A549 (cell line): ENCODE data around the gene SLC9A1. TPM values are rescaled to one million over a fixed set of nuclear protein-coding genes. Genes with fewer than 3 reads are reported as not detected.

Experiments used
- ATAC-seq, 2 experiments: fragments of 200-7000 bp in 1 of 2; fragments of >200 bp in 1 of 2; cut with Nextera tagmentation in 1 of 2; cut with Tn5 transposase in 1 of 2; 3 replicates each; pipeline versions ENCODE4 v1.8.0 to v1.9.1; 2018 to 2020; ENCODE audit warnings: mild to moderate bottlenecking in 1 of 2, moderate library complexity in 1 of 2
- CTCF ChIA-PET: fragments of 300-600 bp; sonication (Branson Sonifier 250); formaldehyde crosslinking; extraction: SDS; loops from one replicate; lab custom pipeline; 2021; ENCODE audit warnings: antibody characterized with exemption, inconsistent platforms; lab: Yijun Ruan, JAX
- POLR2A ChIA-PET: fragments of 350-600 bp; formaldehyde crosslinking; extraction: SDS; loops from one replicate; lab custom pipeline; 2021; ENCODE audit warnings: antibody characterized with exemption, inconsistent platforms; lab: Yijun Ruan, JAX
- DNase-seq, 2 experiments: peaks; one replicate each; pipeline versions ENCODE4 v3.0.0 to v3.0.0-alpha.2; 2011 to 2016; ENCODE audit warnings: low read depth in 1 of 2, low spot score in 1 of 2
- FAIRE-seq: peaks from 2 replicates; lab custom pipeline; 2011; peaks lifted over from hg19 to GRCh38; lab: Jason Lieb, UNC
- H3K27ac ChIP-seq, 2 experiments: fragments of >200 bp; sonication (Bioruptor Twin); formaldehyde crosslinking; 3 replicates each; pipeline ENCODE4 v1.5.1; 2016 to 2017
- H3K4me1 ChIP-seq: fragments of >200 bp; sonication (Bioruptor Twin); formaldehyde crosslinking; 3 replicates; pipeline ENCODE4 v1.6.1; 2016
- H3K4me2 ChIP-seq: fragments of >200 bp; sonication (Bioruptor Twin); formaldehyde crosslinking; 3 replicates; pipeline ENCODE4 v1.6.1; 2016
- H3K4me3 ChIP-seq: fragments of >200 bp; sonication (Bioruptor Twin); formaldehyde crosslinking; 3 replicates; pipeline ENCODE4 v1.5.1; 2016
- H3K9me3 ChIP-seq: fragments of >200 bp; sonication (Bioruptor Twin); formaldehyde crosslinking; 3 replicates; pipeline ENCODE4 v1.6.1; 2016
- ATOH8 ChIP-seq: fragments of 250-450 bp; sonication (Bioruptor Pico); IDR thresholded peaks from 2 replicates; pipeline ENCODE4 v1.5.0; 2020; ENCODE audit warnings: low read depth, mild to moderate bottlenecking, moderate library complexity
- CBX2 ChIP-seq: fragments of 200-600 bp; sonication (generic); IDR thresholded peaks from 2 replicates; pipeline ENCODE4 v1.6.1; 2016; ENCODE audit warnings: low read depth, mild to moderate bottlenecking, borderline replicate concordance
- CEBPB ChIP-seq, 2 experiments: fragments of >200 bp in 1 of 2; sonication (Bioruptor Twin) in 1 of 2; formaldehyde crosslinking in 1 of 2; IDR thresholded peaks; 2 replicates each; pipeline ENCODE4 v1.6.1; 2012 to 2016
- CHD4 ChIP-seq: fragments of 200-600 bp; sonication (generic); IDR thresholded peaks from 2 replicates; pipeline ENCODE4 v1.6.1; 2016; ENCODE audit warnings: antibody characterized with exemption, mild to moderate bottlenecking, borderline replicate concordance
- EP300 ChIP-seq, 2 experiments: fragments of >200 bp; sonication (Bioruptor Twin); formaldehyde crosslinking; IDR thresholded peaks; 2 replicates in 1 of 2; 3 replicates in 1 of 2; pipeline ENCODE4 v1.6.1; 2016 to 2017
- FOSB ChIP-seq: fragments of 250-450 bp; sonication (Bioruptor Pico); IDR thresholded peaks from 2 replicates; pipeline ENCODE4 v1.5.0; 2020; ENCODE audit warnings: mild to moderate bottlenecking, moderate library complexity
- FOSL2 ChIP-seq, 2 experiments: fragments of 450-650 bp in 1 of 2; fragments of >200 bp in 1 of 2; sonication (Bioruptor Twin) in 1 of 2; formaldehyde crosslinking; IDR thresholded peaks; 2 replicates each; pipeline versions ENCODE4 v1.5.0 to v1.6.1; 2016 to 2020; ENCODE audit warnings: mild to moderate bottlenecking in 1 of 2, moderate library complexity in 1 of 2
- HDAC2 ChIP-seq: fragments of 200-600 bp; sonication (generic); IDR thresholded peaks from 2 replicates; pipeline ENCODE4 v1.6.1; 2016
- HES2 ChIP-seq: fragments of >200 bp; sonication (Bioruptor Twin); formaldehyde crosslinking; IDR thresholded peaks from 2 replicates; pipeline ENCODE4 v1.6.1; 2016
- HEYL ChIP-seq: fragments of 250-450 bp; sonication (Bioruptor Pico); IDR thresholded peaks from 2 replicates; pipeline ENCODE4 v1.8.0; 2021; ENCODE audit warnings: mild to moderate bottlenecking, moderate library complexity
- JUN ChIP-seq, 2 experiments: fragments of >200 bp; sonication (Bioruptor Twin); formaldehyde crosslinking; IDR thresholded peaks; 2 replicates in 1 of 2; 3 replicates in 1 of 2; pipeline ENCODE4 v1.6.1; 2016 to 2017
- KDM1A ChIP-seq: fragments of 200-600 bp; sonication (generic); IDR thresholded peaks from 2 replicates; pipeline ENCODE4 v1.6.1; 2016; ENCODE audit warnings: low read depth, mild to moderate bottlenecking
- MAFK ChIP-seq: fragments of 450-650 bp; IDR thresholded peaks from 2 replicates; pipeline ENCODE4 v1.6.1; 2014; ENCODE audit not compliant: partially characterized antibody
- MAZ ChIP-seq: fragments of 150-350 bp; IDR thresholded peaks from 2 replicates; pipeline ENCODE4 v1.6.1; 2014; ENCODE audit warnings: antibody characterized with exemption, low read depth, low read length, borderline replicate concordance
- MYC ChIP-seq: IDR thresholded peaks from 2 replicates; pipeline ENCODE4 v1.6.1; 2012; ENCODE audit warnings: mild to moderate bottlenecking, inconsistent platforms, low read length, improper control_type of control experiment, borderline replicate concordance
- REST ChIP-seq: fragments of 200-600 bp; sonication (generic); IDR thresholded peaks from 2 replicates; pipeline ENCODE4 v1.6.1; 2016; ENCODE audit warnings: antibody characterized with exemption, mild to moderate bottlenecking, moderate library complexity
- RFX5 ChIP-seq: fragments of 450-650 bp; IDR thresholded peaks from 2 replicates; pipeline ENCODE4 v1.7.1; 2014; ENCODE audit warnings: antibody characterized with exemption, mild to moderate bottlenecking, moderate library complexity
- TFCP2L1 ChIP-seq: fragments of 250-450 bp; sonication (Bioruptor Pico); IDR thresholded peaks from 2 replicates; pipeline ENCODE4 v1.5.0; 2021; ENCODE audit warnings: mild to moderate bottlenecking
- TP53 ChIP-seq: fragments of 250-450 bp; sonication (Bioruptor Pico); IDR thresholded peaks from 2 replicates; pipeline ENCODE4 v1.5.0; 2021; ENCODE audit warnings: mild to moderate bottlenecking, moderate library complexity
- ZNF302 ChIP-seq: fragments of 250-450 bp; sonication (Bioruptor Pico); IDR thresholded peaks from 2 replicates; pipeline ENCODE4 v1.9.0; 2021; ENCODE audit warnings: inconsistent platforms, mild to moderate bottlenecking, moderate library complexity
- ZSCAN20 ChIP-seq: fragments of 250-450 bp; sonication (Bioruptor Pico); IDR thresholded peaks from 2 replicates; pipeline ENCODE4 v1.8.0; 2022; ENCODE audit warnings: mild to moderate bottlenecking, moderate library complexity
- WGBS: methylation state at CpG from one replicate; pipeline ENCODE4 v1.1.6; 2017; ENCODE audit errors: missing lambda C conversion rate; 5-methylcytosine and 5-hydroxymethylcytosine counted together
- polyA plus RNA-seq, 4 experiments: library from polyadenylated mRNA; depleted of rRNA in 3 of 4; stranded (reverse); fragments of >200 nt; fragmentation: RNase III in 1 of 4; extraction: RNeasy Plus Mini Kit Qiagen cat#74134 plus additional on column Dnase treatment in 1 of 4; gene quantifications; 2 replicates in 3 of 4; 3 replicates in 1 of 4; pipeline ENCODE4 v1.2.3, GENCODE V29; 2011 to 2017
- TF ChIP-seq, protein P1 (sequence below): IDR thresholded peaks from 2 replicates; pipeline ENCODE4 v1.6.1; 2012

SLC9A1 gene
- polyA plus RNA-seq, 2 of the 4 experiments (the other 2 are of a cell fraction): 7.4 to 8.0 TPM

DNA sequence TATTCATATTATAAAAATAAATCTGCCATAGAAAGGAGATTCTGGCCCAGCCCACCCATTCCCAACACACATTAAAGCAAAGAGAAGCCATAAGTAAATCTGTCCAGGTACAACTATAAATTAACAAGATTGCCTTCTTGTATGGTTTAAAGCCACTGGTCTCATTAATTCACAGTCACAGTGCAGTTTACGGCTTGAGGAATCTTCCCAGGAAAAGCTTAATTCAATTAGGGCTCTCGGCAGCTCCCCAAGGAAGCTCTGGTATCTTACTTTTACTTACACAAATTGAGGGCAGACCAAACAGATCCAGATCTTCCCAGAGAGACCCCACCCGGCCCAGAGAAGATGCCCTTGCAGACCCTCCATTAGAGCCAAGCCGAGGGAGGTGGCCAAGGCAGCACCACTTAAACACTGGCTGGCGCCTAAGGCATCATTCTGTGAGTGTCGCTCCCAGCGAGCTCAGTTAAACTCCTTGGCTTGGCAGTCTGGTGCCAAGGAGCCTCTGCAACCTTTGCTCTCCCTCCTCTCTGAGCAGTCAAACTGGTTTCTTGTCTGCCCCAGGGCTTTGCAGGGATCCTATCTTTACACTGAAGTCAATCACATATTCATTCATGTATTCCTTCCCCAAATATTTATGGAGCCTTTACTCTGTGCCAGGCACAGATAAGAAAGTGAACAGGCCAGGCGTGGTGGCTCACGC is 10.7 kb downstream of the SLC9A1 start:
- Histone ChIP-seq H3K27ac (no peak overlapping the region), H3K9me3 (no peaks in the 10 kb centered on the region), H3K4me3 (no peak overlapping the region), H3K4me1 (peaks cover 36% of the 10 kb centered on the region), H3K4me2 (no peak overlapping the region)
- ATAC-seq (no peak), DNase-seq (no peak), FAIRE-seq (no peak)
- 84% methylated on average over 9 of the region's 9 CpGs for WGBS
- TF ChIP-seq ATOH8 (CRISPR knock-in tag) (no peak), CHD4 (no peak), KDM1A (no peak), HEYL (CRISPR knock-in tag) (no peak), HES2 (no peak)
- ChIA-PET CTCF (interaction anchor here (0.7 to 5.1 kb wide), 10 partner anchors 9 to 464 kb away, joined by 3 to 23 read pairs (median 3); no protein-coding TSS in a partner anchor), POLR2A (interaction anchor here (4.8 kb wide), 1 partner anchor 10 kb away, joined by 36 read pairs; the partner anchor contains the start of gene SLC9A1)

GRCh38 chr1:27143401-27143800 is 11.5 kb downstream of the SLC9A1 start:
- Histone ChIP-seq H3K4me2 (no peak overlapping the region), H3K4me3 (no peak overlapping the region), H3K9me3 (no peaks in the 10 kb centered on the region), H3K4me1 (peaks cover 36% of the 10 kb centered on the region), H3K27ac (no peak overlapping the region)
- 87% methylated on average over 6 of the region's 6 CpGs for WGBS
- ChIA-PET POLR2A (interaction anchor here (4.8 kb wide), 1 partner anchor 11 kb away, joined by 36 read pairs; the partner anchor contains the start of gene SLC9A1), CTCF (interaction anchor here (0.8 to 5.1 kb wide), 6 partner anchors 9 to 156 kb away, joined by 3 to 23 read pairs (median 6); no protein-coding TSS in a partner anchor)
- FAIRE-seq: no peak
- ATAC-seq: no peak
- TF ChIP-seq MYC (no peak), HDAC2 (no peak), ZNF302 (CRISPR knock-in tag) (no peak), REST (no peak), FOSB (CRISPR knock-in tag) (no peak), MAFK (no peak), TFCP2L1 (CRISPR knock-in tag) (no peak), CBX2 (no peak), JUN (IDR thresholded peaks at IDR 0.05) (no peak), ZSCAN20 (CRISPR knock-in tag) (no peak), MAZ (no peak), FOSL2 (IDR thresholded peaks at IDR 0.05) (no peak), FOSL2 (CRISPR knock-in tag; IDR thresholded peaks at IDR 0.05) (no peak), EP300 (IDR thresholded peaks at IDR 0.05) (no peak), CEBPB (IDR thresholded peaks at IDR 0.05) (no peak), RFX5 (no peak), TP53 (CRISPR knock-in tag) (no peak)
- TF ChIP-seq, protein P1, sequence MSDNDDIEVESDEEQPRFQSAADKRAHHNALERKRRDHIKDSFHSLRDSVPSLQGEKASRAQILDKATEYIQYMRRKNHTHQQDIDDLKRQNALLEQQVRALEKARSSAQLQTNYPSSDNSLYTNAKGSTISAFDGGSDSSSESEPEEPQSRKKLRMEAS: no peak
- no peak for DNase-seq
